GM18499 (cell line): ENCODE results near the gene RTN1.

Experiments
- ATAC-seq: cut with Tn5 transposase; IDR thresholded peaks from one replicate; pipeline ENCODE4 v1.9.1; 2021; ENCODE audit warnings: moderate number of reproducible peaks; ENCODE audit not compliant: insufficient read depth, unreplicated experiment

The RTN1 gene

DNA sequence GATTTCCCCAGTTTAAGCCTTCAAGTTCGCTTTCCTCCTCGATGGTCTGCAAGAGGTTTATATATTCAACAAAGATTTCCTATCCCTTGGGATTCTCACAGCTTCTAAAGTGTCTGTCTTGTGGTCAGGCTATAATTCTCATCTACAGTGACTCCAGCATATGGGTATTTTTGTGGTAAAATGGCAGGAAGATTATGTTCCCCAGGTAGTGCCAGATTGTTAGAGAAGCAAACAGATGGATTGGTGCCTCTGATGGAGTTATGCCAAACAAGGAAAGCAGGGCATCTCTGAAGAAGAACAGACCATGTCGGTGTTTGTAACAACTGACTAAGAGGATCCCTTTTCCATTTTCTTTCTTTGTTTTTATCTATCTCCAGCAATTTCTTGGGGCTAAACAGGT is 288.4 kb downstream of the RTN1 start:
- no peak for ATAC-seq

- no peak for ATAC-seq
Measured at GRCh38 chr14:59580911-59581310, 289.7 kb downstream of the RTN1 start.

- peak; percentile 81 for ATAC-seq
Measured at GRCh38 chr14:59576332-59577294, 294.0 kb downstream of the RTN1 start, which contains the start of gene CCDC175. CCDC175 (minus strand) TSS chr14:59576812; CDS start chr14:59576775, 37 bp downstream.

- no peak for ATAC-seq
Measured at GRCh38 chr14:59570122-59570521, 300.5 kb downstream of the RTN1 start.

GRCh38 chr14:59566725-59567124 is 303.9 kb downstream of the RTN1 start:
- ATAC-seq = no peak

DNA sequence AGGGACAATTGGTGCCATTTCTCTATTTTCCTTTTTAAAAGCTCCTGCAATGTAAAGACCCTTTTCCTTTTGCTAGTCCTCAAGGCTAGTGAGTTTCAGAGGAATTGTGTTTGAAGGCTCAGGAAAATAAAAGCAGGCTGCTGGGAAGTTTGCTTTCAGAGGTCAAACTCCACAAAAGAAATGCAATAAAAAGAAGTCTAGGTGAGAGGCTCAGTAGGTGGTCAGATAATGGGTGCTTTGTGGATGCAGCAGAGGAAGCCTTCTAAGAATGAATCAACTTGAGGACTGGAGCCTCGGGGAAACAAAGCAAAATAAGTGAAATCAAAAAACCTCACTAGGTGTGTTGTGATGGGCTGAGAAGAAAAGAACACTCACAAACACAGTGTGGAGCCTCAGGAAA is 304.3 kb downstream of the RTN1 start:
- ATAC-seq = no peak

DNA sequence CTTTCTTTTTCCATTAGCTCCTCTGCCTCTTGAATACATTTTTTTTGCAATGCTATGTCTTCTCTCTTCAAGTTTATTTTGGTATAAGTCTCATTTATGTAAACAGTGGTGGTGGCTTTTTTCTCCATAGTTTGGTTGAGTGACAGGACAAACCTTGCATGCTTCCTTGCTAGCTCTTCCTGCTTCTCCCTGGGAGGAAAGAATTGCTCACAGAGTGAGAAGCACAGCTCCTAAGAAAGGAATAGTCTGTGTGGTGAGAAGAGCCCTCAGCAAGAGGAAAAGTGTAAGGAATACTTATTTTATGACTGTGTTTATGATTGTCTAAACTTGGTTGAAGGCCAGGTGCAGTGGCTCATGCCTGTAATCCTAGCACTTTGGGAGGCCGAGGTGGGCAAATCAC is 305.5 kb downstream of the RTN1 start:
- no peak for ATAC-seq

GRCh38 chr14:59564366-59564765 is 306.2 kb downstream of the RTN1 start:
- ATAC-seq = no peak

DNA sequence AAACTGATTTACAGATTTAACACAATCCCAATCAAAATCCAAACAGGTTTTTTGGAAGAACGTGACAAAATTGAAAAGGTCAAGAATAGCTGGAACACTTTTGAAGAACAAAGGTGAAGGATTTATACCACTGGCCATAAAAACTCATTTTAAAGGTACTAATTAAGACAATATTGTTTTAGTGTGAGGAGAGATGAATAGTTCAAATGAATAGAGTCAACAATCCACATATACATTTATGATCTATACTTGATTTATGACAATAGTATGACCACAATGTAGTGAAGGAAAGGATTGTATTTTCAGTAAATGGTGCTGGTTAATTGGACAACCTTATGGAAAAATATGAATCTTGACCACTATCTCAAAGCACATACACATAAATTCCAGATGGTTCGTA is 323.3 kb downstream of the RTN1 start:
- ATAC-seq = no peak
